OCI-LY7 (cell line): ENCODE measurements around the gene PALLD. TPM values are rescaled to one million over a fixed set of nuclear protein-coding genes. Genes with fewer than 3 reads are reported as not detected.
A peak's percentile ranks its signal among the peaks of the same experiment; 100 is the strongest.

ENCODE experiments used
- BruUV-seq: library from RNA; stranded (reverse); fragments of 400-500 nt; replicated peaks from 2 replicates; lab custom pipeline; 2021; lab: Mats Ljungman, UMichigan
- CTCF ChIA-PET: fragments of 300-600 bp; sonication (Branson Sonifier 250); formaldehyde crosslinking; loops from one replicate; lab custom pipeline; 2022; ENCODE audit warnings: antibody characterized with exemption; ENCODE audit not compliant: unreplicated experiment; lab: Charles Lee
- POLR2A ChIA-PET: fragments of 300-600 bp; sonication (Branson Sonifier 250); formaldehyde crosslinking; loops from one replicate; lab custom pipeline; 2022; ENCODE audit warnings: antibody characterized with exemption; lab: Charles Lee
- DNase-seq: peaks from one replicate; pipeline ENCODE4 v3.0.0-alpha.2; 2015; ENCODE audit warnings: low spot score
- H2AFZ ChIP-seq: fragments of 200-600 bp; sonication (generic), shearing (Covaris generic); 2 replicates; pipeline ENCODE4 v1.6.1; 2014; ENCODE audit warnings: mild to moderate bottlenecking, antibody characterized with exemption, low read length, moderate library complexity
- H3K27ac ChIP-seq: fragments of 200-600 bp; sonication (generic); 2 replicates; pipeline ENCODE4 v1.5.1; 2014; ENCODE audit warnings: mixed run types, low read depth, mild to moderate bottlenecking, moderate library complexity, low read length, inconsistent platforms; ENCODE audit not compliant: poor library complexity, severe bottlenecking
- H3K36me3 ChIP-seq: fragments of 200-600 bp; sonication (generic); 2 replicates; pipeline ENCODE4 v1.6.1; 2014; ENCODE audit warnings: mild to moderate bottlenecking, antibody characterized with exemption, low read length, moderate library complexity, mixed read lengths; ENCODE audit not compliant: insufficient read depth
- H3K4me1 ChIP-seq: fragments of 200-600 bp; sonication (generic); 2 replicates; pipeline ENCODE4 v1.5.1; 2014; ENCODE audit warnings: mild to moderate bottlenecking, low read length; ENCODE audit not compliant: insufficient read depth, poor library complexity, severe bottlenecking
- H3K4me2 ChIP-seq: fragments of 200-600 bp; sonication (generic); 2 replicates; pipeline ENCODE4 v1.6.1; 2014; ENCODE audit warnings: mild to moderate bottlenecking, low read length
- H3K4me3 ChIP-seq: fragments of 200-600 bp; sonication (generic); 2 replicates; pipeline ENCODE4 v1.5.1; 2014; ENCODE audit warnings: mild to moderate bottlenecking, low read depth, low read length; ENCODE audit not compliant: poor library complexity, severe bottlenecking
- H3K79me2 ChIP-seq: fragments of 200-600 bp; sonication (generic); 2 replicates; pipeline ENCODE4 v1.6.1; 2016; ENCODE audit warnings: low read depth, mild to moderate bottlenecking, low read length, moderate library complexity, mixed read lengths; ENCODE audit not compliant: insufficient read depth
- H3K9me2 ChIP-seq: fragments of 200-600 bp; sonication (generic); 2 replicates; pipeline ENCODE4 v1.6.1; 2016; ENCODE audit warnings: mild to moderate bottlenecking, low read length, mixed read lengths; ENCODE audit not compliant: insufficient read depth
- H3K9me3 ChIP-seq: fragments of 200-600 bp; sonication (generic); 2 replicates; pipeline ENCODE4 v1.6.1; 2014; ENCODE audit warnings: mild to moderate bottlenecking, mixed run types, low read length, mixed read lengths
- H4K20me1 ChIP-seq: fragments of 200-600 bp; sonication (generic); 2 replicates; pipeline ENCODE4 v1.6.1; 2014; ENCODE audit warnings: mild to moderate bottlenecking, antibody characterized with exemption, low read length, moderate library complexity, mixed read lengths; ENCODE audit not compliant: insufficient read depth
- CTCF ChIP-seq: fragments of 200-600 bp; sonication (generic); conservative IDR thresholded peaks from 2 replicates; pipeline ENCODE4 v1.5.1; 2014; ENCODE audit warnings: mild to moderate bottlenecking, antibody characterized with exemption, low read length, moderate library complexity, mixed read lengths
- EZH2phosphoT487 ChIP-seq: fragments of 200-600 bp; sonication (generic); IDR thresholded peaks from 2 replicates; pipeline ENCODE4 v1.6.1; 2018; ENCODE audit warnings: low read depth, borderline replicate concordance, mild to moderate bottlenecking, mixed run types, antibody characterized with exemption, low read length, moderate library complexity, mixed read lengths
- intact Hi-C: fragments of 100-400 bp; cut with micrococcal nuclease; formaldehyde crosslinking; loops from one replicate; pipeline ENCODE4 v1.10.0; 2022; ENCODE audit not compliant: unreplicated experiment
- total RNA-seq, 2 experiments: library from RNA; depleted of rRNA in 1 of 2; stranded (reverse); fragments of >200 nt in 1 of 2; shearing (Covaris generic) in 1 of 2; gene quantifications; 2 replicates each; pipeline ENCODE4 v1.2.3, GENCODE V29; 2014 to 2022

PALLD gene
- total RNA-seq, 2 experiments from 2014 or later: 0.73 to 2.8 TPM

DNA sequence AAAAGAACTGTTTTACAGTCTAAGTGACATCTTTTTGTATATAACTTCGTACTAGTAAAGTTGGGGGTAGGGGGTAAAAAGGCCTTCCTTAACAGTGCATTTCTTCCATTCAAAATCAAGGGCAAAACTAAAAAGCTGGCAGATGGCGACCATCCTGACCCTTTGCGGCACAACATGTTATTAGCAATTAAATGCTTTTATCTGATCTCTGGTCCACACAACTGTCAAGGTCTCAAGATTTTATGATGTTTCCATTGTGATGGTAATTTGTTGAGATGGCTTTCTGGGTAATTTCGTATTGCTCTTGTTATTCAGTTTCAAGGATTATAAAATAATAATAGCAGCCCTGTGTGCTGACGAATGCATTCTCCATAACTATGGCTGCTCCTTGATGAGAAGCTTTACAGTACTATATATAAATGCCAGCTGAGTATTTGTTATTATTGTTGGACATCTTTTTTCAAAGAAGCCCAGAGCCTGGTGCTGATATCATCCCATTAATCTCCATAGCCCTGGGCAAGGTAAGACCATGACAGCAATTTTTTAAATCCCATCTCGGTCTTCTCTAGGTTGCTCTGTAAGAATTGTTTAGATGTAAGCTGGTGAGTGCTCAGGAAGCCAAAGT, 423.7 kb downstream of the PALLD start:
- DNase-seq: no peak
- Histone ChIP-seq H3K36me3 (no peaks in the 10 kb centered on the region), H3K4me1 (no peaks in the 10 kb centered on the region), H4K20me1 (no peaks in the 10 kb centered on the region), H3K79me2 (no peaks in the 10 kb centered on the region), H3K4me3 (no peak overlapping the region), H2AFZ (no peak overlapping the region), H3K4me2 (no peak overlapping the region), H3K9me3 (no peaks in the 10 kb centered on the region; the same call in 1 of the 2 replicates), H3K27ac (no peak overlapping the region), H3K9me2 (no peaks in the 10 kb centered on the region)
- intact Hi-C loops: loop anchor here (5.0 kb wide), 2 partner anchors 567 to 647 kb away; no protein-coding TSS in a partner anchor
- no TSS peak for BruUV-seq
- TF ChIP-seq CTCF (no peak), EZH2phosphoT487 (no peak)
- ChIA-PET CTCF (no interaction called here), POLR2A (interaction anchor here (1.4 kb wide), 1 partner anchor 21 kb away, joined by 3 read pairs; no protein-coding TSS in a partner anchor)

DNA sequence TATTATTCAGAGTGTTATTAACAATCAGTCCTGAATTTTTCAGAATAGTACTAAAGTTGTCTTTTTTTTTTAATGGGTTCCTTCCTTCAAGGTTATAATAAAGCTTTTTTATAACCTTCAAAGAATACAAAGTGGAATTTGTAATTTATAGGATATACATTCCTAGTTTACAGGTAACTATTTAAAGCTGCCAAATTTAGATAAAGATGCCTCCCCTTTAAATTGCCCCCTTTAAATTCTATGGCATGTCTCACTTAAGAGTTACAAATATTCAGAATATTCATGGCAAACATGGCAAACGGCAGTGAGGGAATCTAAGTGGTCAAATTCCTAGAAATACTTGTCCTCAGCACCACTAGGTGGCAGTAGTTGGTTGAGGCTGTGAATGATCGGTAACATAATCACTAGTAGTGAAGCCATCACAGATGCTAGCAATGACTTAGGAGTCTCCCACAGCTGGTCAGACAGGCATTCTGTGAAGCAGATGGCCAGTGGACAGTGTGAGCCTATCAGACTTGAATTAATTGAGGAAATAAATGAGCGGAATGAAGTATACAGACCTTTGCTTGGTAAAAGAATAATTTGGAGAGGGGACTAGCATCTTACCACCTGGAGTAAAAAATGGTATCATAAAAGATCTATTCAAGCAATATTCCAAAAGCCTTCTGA, 426.8 kb downstream of the PALLD start:
- intact Hi-C loops: loop anchor here (2.0 to 5.0 kb wide), 3 partner anchors 83 to 644 kb away; no protein-coding TSS in a partner anchor
- POLR2A ChIA-PET: interaction anchor here (0.6 to 1.1 kb wide), 2 partner anchors 9 to 338 kb away, joined by 3 to 4 read pairs; no protein-coding TSS in a partner anchor
- CTCF ChIA-PET: no interaction called here
- no peaks in the 10 kb centered on the region for H3K4me1 ChIP-seq
- DNase-seq: peak; percentile 66
- H2AFZ ChIP-seq: no peak overlapping the region
- H3K27ac ChIP-seq: no peak overlapping the region
- H3K36me3 ChIP-seq: no peaks in the 10 kb centered on the region
- H3K9me3 ChIP-seq: no peaks in the 10 kb centered on the region; the same call in 1 of the 2 replicates
- BruUV-seq: no TSS peak
- H3K4me3 ChIP-seq: no peak overlapping the region
- H4K20me1 ChIP-seq: no peaks in the 10 kb centered on the region
- no peaks in the 10 kb centered on the region for H3K79me2 ChIP-seq
- no peak overlapping the region for H3K4me2 ChIP-seq
- no peaks in the 10 kb centered on the region for H3K9me2 ChIP-seq
- TF ChIP-seq EZH2phosphoT487 (no peak), CTCF (peak; percentile 89)

GRCh38 chr4:168924667-168925066, 427.8 kb downstream of the PALLD start:
- BruUV-seq: no TSS peak
- Histone ChIP-seq H2AFZ (no peak overlapping the region), H3K9me3 (no peaks in the 10 kb centered on the region; the same call in 1 of the 2 replicates), H3K9me2 (no peaks in the 10 kb centered on the region), H3K4me1 (no peaks in the 10 kb centered on the region), H3K4me3 (no peak overlapping the region), H3K79me2 (no peaks in the 10 kb centered on the region), H3K4me2 (no peak overlapping the region), H3K36me3 (no peaks in the 10 kb centered on the region), H3K27ac (no peak overlapping the region), H4K20me1 (no peaks in the 10 kb centered on the region)
- intact Hi-C loops: loop anchor here (5.0 kb wide), 2 partner anchors 563 to 643 kb away; no protein-coding TSS in a partner anchor
- no peak for DNase-seq
- CTCF ChIA-PET: no interaction called here
- no peak for TF ChIP-seq CTCF
- no peak for TF ChIP-seq EZH2phosphoT487
- POLR2A ChIA-PET: no interaction called here
